HCT116 (cell line): Measurements from ENCODE around the gene CAPSL. TPM values are rescaled to one million over a fixed set of nuclear protein-coding genes. Genes with fewer than 3 reads are reported as not detected.

Experiments
- ATAC-seq: fragments of 200-7000 bp; cut with Tn5 transposase; 2 replicates; pipeline ENCODE4 v1.9.1; 2020; ENCODE audit warnings: mild to moderate bottlenecking, moderate library complexity
- BruUV-seq: library from RNA; stranded (reverse); fragments of 400-500 nt; replicated peaks from 2 replicates; lab custom pipeline; 2021; lab: Mats Ljungman, UMichigan
- CTCF ChIA-PET: fragments of 300-600 bp; sonication (Branson Sonifier 250); formaldehyde crosslinking; loops from one replicate; lab custom pipeline; 2021; ENCODE audit warnings: antibody characterized with exemption; lab: Charles Lee
- POLR2A ChIA-PET: fragments of 300-600, 350-600 bp; sonication (Branson Sonifier 250); formaldehyde crosslinking; loops from one replicate; lab custom pipeline; 2021; ENCODE audit warnings: antibody characterized with exemption; lab: Charles Lee
- RAD21 ChIA-PET, 2 experiments: fragments of 300-600 bp; sonication (Branson Sonifier 250); formaldehyde crosslinking; loops; one replicate each; lab custom pipeline; 2023; ENCODE audit warnings: low total read pairs in 2 of 2; ENCODE audit not compliant: uncharacterized antibody in 2 of 2, unreplicated experiment in 2 of 2, low non-redundant PET in 1 of 2; lab: Charles Lee
- DNase-seq: peaks from one replicate; pipeline ENCODE4 v3.0.0-alpha.2; 2010; ENCODE audit warnings: low read depth, low spot score
- H2AFZ ChIP-seq: fragments of 200-600 bp; shearing (Covaris generic), sonication (generic); 2 replicates; pipeline ENCODE4 v1.6.1; 2017; ENCODE audit warnings: low read depth, mixed run types, mixed read lengths, antibody characterized with exemption, low read length; ENCODE audit not compliant: poor library complexity, severe bottlenecking
- H3K27ac ChIP-seq: 2 replicates; pipeline ENCODE4 v1.5.1; 2012; ENCODE audit warnings: low read depth, low read length
- H3K27me3 ChIP-seq: fragments of 200-600 bp; sonication (generic); 2 replicates; pipeline ENCODE4 v1.6.1; 2016; ENCODE audit warnings: mixed run types, low read length, mixed read lengths; ENCODE audit not compliant: insufficient read depth
- H3K36me3 ChIP-seq, 2 experiments: fragments of 200-500 bp in 1 of 2; fragments of 200-600 bp in 1 of 2; sonication (Bioruptor generic) in 1 of 2; sonication (generic) in 1 of 2; 2 replicates each; pipeline versions ENCODE4 v1.5.1 to v1.6.1; 2014 to 2016; ENCODE audit warnings: low read length in 2 of 2, inconsistent platforms in 1 of 2, mixed read lengths in 1 of 2, mixed run types in 1 of 2; ENCODE audit not compliant: insufficient read depth in 2 of 2, control insufficient read depth in 1 of 2
- H3K4me1 ChIP-seq, 2 experiments: fragments of 200-600 bp in 1 of 2; sonication (generic) in 1 of 2; 2 replicates each; pipeline versions ENCODE4 v1.5.1 to v1.6.1; 2012 to 2017; ENCODE audit warnings: low read length in 2 of 2, inconsistent platforms in 1 of 2, mild to moderate bottlenecking in 1 of 2, mixed read lengths in 1 of 2, mixed run types in 1 of 2, moderate library complexity in 1 of 2; ENCODE audit not compliant: insufficient read depth in 2 of 2, control insufficient read depth in 1 of 2
- H3K4me2 ChIP-seq: fragments of 200-600 bp; sonication (generic); 2 replicates; pipeline ENCODE4 v1.6.1; 2017; ENCODE audit warnings: mixed run types, low read length, mixed read lengths
- H3K4me3 ChIP-seq, 2 experiments: fragments of 200-600 bp in 1 of 2; sonication (generic) in 1 of 2; replicated peaks in 1 of 2; 2 replicates each; pipeline ENCODE4 v1.5.1; 2011 to 2016; ENCODE audit warnings: low read length in 2 of 2, control low read depth in 1 of 2, low read depth in 1 of 2, mild to moderate bottlenecking in 1 of 2, mixed read lengths in 1 of 2, mixed run types in 1 of 2
- H3K79me2 ChIP-seq: fragments of 200-600 bp; sonication (generic); 2 replicates; pipeline ENCODE4 v1.6.1; 2017; ENCODE audit warnings: mild to moderate bottlenecking, mixed run types, low read length, moderate library complexity, mixed read lengths; ENCODE audit not compliant: insufficient read depth
- H3K9ac ChIP-seq: fragments of 200-600 bp; sonication (generic); 2 replicates; pipeline ENCODE4 v1.6.1; 2016; ENCODE audit warnings: low read length, mixed read lengths
- H3K9me2 ChIP-seq: fragments of 200-600 bp; sonication (generic), shearing (Covaris generic); 2 replicates; pipeline ENCODE4 v1.6.1; 2017; ENCODE audit warnings: mixed run types, mild to moderate bottlenecking, moderate library complexity; ENCODE audit not compliant: insufficient read depth
- H3K9me3 ChIP-seq, 2 experiments: fragments of 200-500 bp in 1 of 2; fragments of 200-600 bp in 1 of 2; sonication (Bioruptor generic) in 1 of 2; sonication (generic) in 1 of 2; 2 replicates each; pipeline ENCODE4 v1.6.1; 2014 to 2017; ENCODE audit warnings: low read length in 2 of 2, mixed read lengths in 2 of 2, inconsistent platforms in 1 of 2, low read depth in 1 of 2, mild to moderate bottlenecking in 1 of 2, mixed run types in 1 of 2, moderate library complexity in 1 of 2; ENCODE audit not compliant: control insufficient read depth in 1 of 2, insufficient read depth in 1 of 2
- H4K20me1 ChIP-seq: fragments of 200-600 bp; sonication (generic), shearing (Covaris generic); 2 replicates; pipeline ENCODE4 v1.6.1; 2017; ENCODE audit warnings: mixed run types, mild to moderate bottlenecking, moderate library complexity; ENCODE audit not compliant: insufficient read depth
- CBX3 ChIP-seq: IDR thresholded peaks from 2 replicates; pipeline ENCODE4 v1.6.1; 2012; ENCODE audit warnings: low read depth
- CTCF ChIP-seq, 3 experiments: fragments of 200-600 bp in 1 of 3; sonication (generic) in 1 of 3; IDR thresholded peaks in 2 of 3; conservative IDR thresholded peaks in 1 of 3; 2 replicates each; pipeline ENCODE4 v1.5.1; 2012 to 2017; ENCODE audit warnings: low read depth in 2 of 3, low read length in 2 of 3, antibody characterized with exemption in 1 of 3, borderline replicate concordance in 1 of 3, control low read depth in 1 of 3, mild to moderate bottlenecking in 1 of 3, mixed read lengths in 1 of 3, mixed run types in 1 of 3, moderate library complexity in 1 of 3; ENCODE audit not compliant: insufficient read depth in 1 of 3
- EZH2 ChIP-seq: fragments of 200-600 bp; sonication (generic); IDR thresholded peaks from 2 replicates; pipeline ENCODE4 v1.6.1; 2017; ENCODE audit warnings: antibody characterized with exemption, mixed run types
- RAD21 ChIP-seq: IDR thresholded peaks from 2 replicates; pipeline ENCODE4 v1.6.1; 2012; ENCODE audit warnings: low read depth, mild to moderate bottlenecking
- TCF7L2 ChIP-seq: IDR thresholded peaks from 2 replicates; pipeline ENCODE4 v1.7.0; 2011; ENCODE audit warnings: borderline replicate concordance, inconsistent platforms; ENCODE audit not compliant: insufficient read depth, insufficient read length; ENCODE audit errors: extremely low read depth
- ZFX ChIP-seq: fragments of 450-650 bp; IDR thresholded peaks from 2 replicates; pipeline ENCODE4 v1.6.1; 2017
- intact Hi-C: fragments of 100-400 bp; cut with micrococcal nuclease; formaldehyde crosslinking; loops from 2 replicates; pipeline ENCODE4 v1.10.0; 2022
- total RNA-seq: library from RNA; stranded (reverse); gene quantifications from one replicate; pipeline ENCODE4 v1.2.1, GENCODE V29; 2021; ENCODE audit not compliant: unreplicated experiment

The CAPSL gene
- total RNA-seq, 1 experiment from 2014 or later, result not detected

GRCh38 chr5:35971186-35971877, 32.9 kb upstream of the CAPSL start:
- no peak overlapping the region for H2AFZ ChIP-seq
- TF ChIP-seq EZH2, result no peak
- no peak for TF ChIP-seq TCF7L2
- intact Hi-C loops, result no loop called here
- ChIA-PET POLR2A (no interaction called here), RAD21 (no interaction called here), CTCF (no interaction called here)
- H3K4me1 ChIP-seq, result no peaks in the 10 kb centered on the region
- no peak for DNase-seq
- no peaks in the 10 kb centered on the region for H3K9me2 ChIP-seq
- no peak overlapping the region for H3K4me2 ChIP-seq
- no peaks in the 10 kb centered on the region for H3K79me2 ChIP-seq
- H3K36me3 ChIP-seq, result no peaks in the 10 kb centered on the region
- no peaks in the 10 kb centered on the region; the same call in 1 of the 2 replicates for H3K27me3 ChIP-seq
- no peaks in the 10 kb centered on the region for H3K9me3 ChIP-seq
- H3K27ac ChIP-seq, result no peak overlapping the region
- no peak overlapping the region for H3K9ac ChIP-seq
- no peaks in the 10 kb centered on the region for H4K20me1 ChIP-seq
- no TSS peak for BruUV-seq
- H3K4me3 ChIP-seq, result no peak overlapping the region
- no peak for ATAC-seq

GRCh38 chr5:35963381-35963843, 25.0 kb upstream of the CAPSL start:
- intact Hi-C loops, result loop anchor here (5.0 to 10.0 kb wide), 2 partner anchors 341 to 729 kb away; partner anchors contain the start of gene RANBP3L
- H3K27me3 ChIP-seq, result peaks cover 23% of the 10 kb centered on the region
- H3K27ac ChIP-seq, result no peak overlapping the region
- no peak for TF ChIP-seq CBX3
- TF ChIP-seq ZFX, result no peak
- TF ChIP-seq CTCF (IDR thresholded peaks at IDR 0.05 in 2 of 3, conservative IDR thresholded peaks at IDR 0.05 in 1 of 3; ENCODE audit: borderline replicate concordance in 1 of 3, insufficient read depth in 1 of 3, low read depth in 2 of 3, low read length in 2 of 3), result peak; percentile 62 to 88 (median 75)
- peak; percentile 53 for TF ChIP-seq RAD21
- H2AFZ ChIP-seq, result no peak overlapping the region
- ATAC-seq, result peak; percentile 84
- no peak overlapping the region for H3K9ac ChIP-seq
- DNase-seq, result no peak
- no peak overlapping the region for H3K4me3 ChIP-seq
- ChIA-PET CTCF (no interaction called here), RAD21 (no interaction called here), POLR2A (no interaction called here)
- no peaks in the 10 kb centered on the region for H3K79me2 ChIP-seq
- no peaks in the 10 kb centered on the region; a peak in 1 of 4 replicates for H3K9me3 ChIP-seq
- H3K4me2 ChIP-seq, result peak overlapping the region; percentile 25; the same call in 1 of the 2 replicates
- no peaks in the 10 kb centered on the region for H3K4me1 ChIP-seq
- BruUV-seq, result no TSS peak
- H3K36me3 ChIP-seq, result no peaks in the 10 kb centered on the region
- H4K20me1 ChIP-seq, result no peaks in the 10 kb centered on the region
- H3K9me2 ChIP-seq, result no peaks in the 10 kb centered on the region
